OCI-LY1 (cell line): ENCODE results near the gene MLPH.

Source experiments
- H2AFZ ChIP-seq: fragments of 200-600 bp; sonication (generic), shearing (Covaris generic); 2 replicates; pipeline ENCODE4 v1.6.0; 2014; ENCODE audit warnings: antibody characterized with exemption, mild to moderate bottlenecking, low read length
- H3F3A ChIP-seq: fragments of 200-600 bp; sonication (generic), shearing (Covaris generic); 2 replicates; pipeline ENCODE4 v1.6.0; 2014; ENCODE audit warnings: mild to moderate bottlenecking, antibody characterized with exemption, low read length, moderate library complexity; ENCODE audit not compliant: insufficient read depth
- H3K27ac ChIP-seq: fragments of 200-600 bp; sonication (generic); 2 replicates; pipeline ENCODE4 v1.5.1; 2014; ENCODE audit warnings: low read length, mixed run types, mild to moderate bottlenecking, low read depth; ENCODE audit not compliant: poor library complexity, severe bottlenecking
- H3K27me3 ChIP-seq: fragments of 200-600 bp; sonication (generic); 2 replicates; pipeline ENCODE4 v1.6.0; 2014; ENCODE audit warnings: antibody characterized with exemption, mild to moderate bottlenecking, low read length, moderate library complexity; ENCODE audit not compliant: insufficient read depth
- H3K36me3 ChIP-seq: fragments of 200-600 bp; sonication (generic); 2 replicates; pipeline ENCODE4 v1.6.1; 2014; ENCODE audit warnings: mild to moderate bottlenecking, antibody characterized with exemption, low read length, moderate library complexity, mixed read lengths; ENCODE audit not compliant: insufficient read depth
- H3K4me1 ChIP-seq: fragments of 200-600 bp; sonication (generic); 2 replicates; pipeline ENCODE4 v1.5.1; 2014; ENCODE audit warnings: mild to moderate bottlenecking, low read length, moderate library complexity; ENCODE audit not compliant: insufficient read depth, severe bottlenecking
- H3K4me2 ChIP-seq: fragments of 200-600 bp; sonication (generic), shearing (Covaris generic); 2 replicates; pipeline ENCODE4 v1.6.1; 2014; ENCODE audit warnings: low read length
- H3K4me3 ChIP-seq: fragments of 200-600 bp; sonication (generic); 2 replicates; pipeline ENCODE4 v1.5.1; 2014; ENCODE audit warnings: low read length, low read depth, mild to moderate bottlenecking, mixed read lengths; ENCODE audit not compliant: poor library complexity, severe bottlenecking
- H3K79me2 ChIP-seq: fragments of 200-600 bp; shearing (Covaris generic); 2 replicates; pipeline ENCODE4 v1.6.1; 2016; ENCODE audit warnings: mixed run types, low read length, mixed read lengths; ENCODE audit not compliant: insufficient read depth
- H3K9ac ChIP-seq: fragments of 200-600 bp; sonication (generic), shearing (Covaris generic); 2 replicates; pipeline ENCODE4 v1.6.1; 2014; ENCODE audit warnings: mild to moderate bottlenecking, low read length, mixed read lengths
- H3K9me2 ChIP-seq: fragments of 200-600 bp; sonication (generic), shearing (Covaris generic); 2 replicates; pipeline ENCODE4 v1.6.1; 2014; ENCODE audit warnings: low read depth, mild to moderate bottlenecking, low read length, mixed read lengths
- H3K9me3 ChIP-seq: fragments of 200-600 bp; shearing (Covaris generic); 2 replicates; pipeline ENCODE4 v1.6.1; 2014; ENCODE audit warnings: low read length, mixed read lengths
- H4K20me1 ChIP-seq: fragments of 200-600 bp; sonication (generic), shearing (Covaris generic); 2 replicates; pipeline ENCODE4 v1.6.0; 2016; ENCODE audit warnings: mild to moderate bottlenecking, low read length; ENCODE audit not compliant: insufficient read depth
- CTCF ChIP-seq: fragments of 200-600 bp; sonication (generic), shearing (Covaris generic); IDR thresholded peaks from 2 replicates; pipeline ENCODE4 v1.5.1; 2017; ENCODE audit warnings: mild to moderate bottlenecking, antibody characterized with exemption, low read length, moderate library complexity, mixed read lengths
- EZH2 ChIP-seq: fragments of 200-600 bp; sonication (generic), shearing (Covaris generic); IDR thresholded peaks from 2 replicates; pipeline ENCODE4 v1.8.0; 2017; ENCODE audit warnings: borderline replicate concordance, mixed run types, mild to moderate bottlenecking, antibody characterized with exemption, low read length, moderate library complexity, mixed read lengths

MLPH gene

GRCh38 chr2:237445611-237446337 is 41.3 kb upstream of the MLPH start:
- TF ChIP-seq CTCF (no peak), EZH2 (no peak)
- peaks cover 4% of the 10 kb centered on the region; the same call in 1 of the 2 replicates for H3K27me3 ChIP-seq
- no peaks in the 10 kb centered on the region for H3K4me1 ChIP-seq
- H3K9me3 ChIP-seq: no peaks in the 10 kb centered on the region
- no peaks in the 10 kb centered on the region for H4K20me1 ChIP-seq
- H3K9ac ChIP-seq: no peak overlapping the region
- H3K4me3 ChIP-seq: no peak overlapping the region
- no peaks in the 10 kb centered on the region for H3K36me3 ChIP-seq
- H3K27ac ChIP-seq: no peak overlapping the region
- H3K4me2 ChIP-seq: no peak overlapping the region
- no peaks in the 10 kb centered on the region for H3K9me2 ChIP-seq
- H3K79me2 ChIP-seq: no peaks in the 10 kb centered on the region
- H2AFZ ChIP-seq: no peak overlapping the region
- H3F3A ChIP-seq: no peaks in the 10 kb centered on the region

- H3K4me2 ChIP-seq: no peak overlapping the region
- H3K9me3 ChIP-seq: no peaks in the 10 kb centered on the region
- H3K9ac ChIP-seq: no peak overlapping the region
- H3K4me1 ChIP-seq: no peaks in the 10 kb centered on the region
- no peaks in the 10 kb centered on the region for H3F3A ChIP-seq
- H4K20me1 ChIP-seq: no peaks in the 10 kb centered on the region
- H3K4me3 ChIP-seq: no peak overlapping the region
- H3K27me3 ChIP-seq: peaks cover 4% of the 10 kb centered on the region; the same call in 1 of the 2 replicates
- H2AFZ ChIP-seq: no peak overlapping the region
- H3K9me2 ChIP-seq: no peaks in the 10 kb centered on the region
- no peaks in the 10 kb centered on the region for H3K79me2 ChIP-seq
- no peak overlapping the region for H3K27ac ChIP-seq
- no peaks in the 10 kb centered on the region for H3K36me3 ChIP-seq
- no peak for TF ChIP-seq EZH2
- no peak for TF ChIP-seq CTCF
These were observed 40.7 kb upstream of the MLPH start for GRCh38 chr2:237446338-237446665.

GRCh38 chr2:237447496-237447895 is 39.6 kb upstream of the MLPH start:
- no peak for TF ChIP-seq EZH2
- no peak for TF ChIP-seq CTCF

More at GRCh38 chr2:237447496-237447895, 39.6 kb upstream of the MLPH start:
- no peaks in the 10 kb centered on the region for H3F3A ChIP-seq
- no peak overlapping the region for H2AFZ ChIP-seq
- H3K36me3 ChIP-seq: no peaks in the 10 kb centered on the region
- peaks cover 4% of the 10 kb centered on the region; the same call in 1 of the 2 replicates for H3K27me3 ChIP-seq
- H3K4me2 ChIP-seq: no peak overlapping the region
- H3K27ac ChIP-seq: no peak overlapping the region
- no peaks in the 10 kb centered on the region for H3K4me1 ChIP-seq
- H3K9me2 ChIP-seq: no peaks in the 10 kb centered on the region
- H3K4me3 ChIP-seq: no peak overlapping the region
- no peaks in the 10 kb centered on the region for H3K79me2 ChIP-seq
- no peaks in the 10 kb centered on the region for H3K9me3 ChIP-seq
- H4K20me1 ChIP-seq: no peaks in the 10 kb centered on the region
- H3K9ac ChIP-seq: no peak overlapping the region
